ENCODE measurements around the gene BAZ1A. TPM values are rescaled to one million over a fixed set of nuclear protein-coding genes. Genes with fewer than 3 reads are reported as not detected.
A peak's percentile ranks its signal among the peaks of the same experiment; 100 is the strongest.

Gene BAZ1A
- total RNA-seq, 1 experiment from 2014 or later = 28.2 TPM

- CTCF ChIA-PET = no interaction called here
- ATAC-seq (no peak), DNase-seq (ENCODE audit: low spot score) (no peak)
- Mint-ChIP-seq H3K27ac (no peak overlapping the region), H3K36me3 (peaks cover 7% of the 10 kb centered on the region), H3K4me1 (no peaks in the 10 kb centered on the region), H3K4me3 (no peak overlapping the region), H3K9me3 (no peaks in the 10 kb centered on the region), H3K27me3 (ENCODE audit: low read depth) (no peaks in the 10 kb centered on the region)
- POLR2A ChIA-PET = no interaction called here
- TF ChIP-seq, protein P1, sequence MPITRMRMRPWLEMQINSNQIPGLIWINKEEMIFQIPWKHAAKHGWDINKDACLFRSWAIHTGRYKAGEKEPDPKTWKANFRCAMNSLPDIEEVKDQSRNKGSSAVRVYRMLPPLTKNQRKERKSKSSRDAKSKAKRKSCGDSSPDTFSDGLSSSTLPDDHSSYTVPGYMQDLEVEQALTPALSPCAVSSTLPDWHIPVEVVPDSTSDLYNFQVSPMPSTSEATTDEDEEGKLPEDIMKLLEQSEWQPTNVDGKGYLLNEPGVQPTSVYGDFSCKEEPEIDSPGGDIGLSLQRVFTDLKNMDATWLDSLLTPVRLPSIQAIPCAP (CRISPR knock-in tag; IDR thresholded peaks at IDR 0.05) = no peak
- TF ChIP-seq, protein P2, sequence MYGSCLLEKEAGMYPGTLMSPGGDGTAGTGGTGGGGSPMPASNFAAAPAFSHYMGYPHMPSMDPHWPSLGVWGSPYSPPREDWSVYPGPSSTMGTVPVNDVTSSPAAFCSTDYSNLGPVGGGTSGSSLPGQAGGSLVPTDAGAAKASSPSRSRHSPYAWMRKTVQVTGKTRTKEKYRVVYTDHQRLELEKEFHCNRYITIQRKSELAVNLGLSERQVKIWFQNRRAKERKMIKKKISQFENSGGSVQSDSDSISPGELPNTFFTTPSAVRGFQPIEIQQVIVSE (CRISPR knock-in tag; IDR thresholded peaks at IDR 0.05; ENCODE audit: borderline replicate concordance) = no peak
- no peak for TF ChIP-seq CTCF (IDR thresholded peaks at IDR 0.05)
- TF ChIP-seq HMGA2 (CRISPR knock-in tag; IDR thresholded peaks at IDR 0.05) = no peak
- TF ChIP-seq ATF1 (CRISPR knock-in tag; IDR thresholded peaks at IDR 0.05) = no peak
- no peak for TF ChIP-seq SMAD3 (CRISPR knock-in tag; IDR thresholded peaks at IDR 0.05; ENCODE audit: borderline replicate concordance)
- TF ChIP-seq ATF6 (CRISPR knock-in tag; IDR thresholded peaks at IDR 0.05) = no peak
- no peak for TF ChIP-seq FOXP1 (CRISPR knock-in tag; IDR thresholded peaks at IDR 0.05; ENCODE audit: borderline replicate concordance)
- TF ChIP-seq ZNF138 (CRISPR knock-in tag; conservative IDR thresholded peaks at IDR 0.05) = no peak
- TF ChIP-seq, protein P3, sequence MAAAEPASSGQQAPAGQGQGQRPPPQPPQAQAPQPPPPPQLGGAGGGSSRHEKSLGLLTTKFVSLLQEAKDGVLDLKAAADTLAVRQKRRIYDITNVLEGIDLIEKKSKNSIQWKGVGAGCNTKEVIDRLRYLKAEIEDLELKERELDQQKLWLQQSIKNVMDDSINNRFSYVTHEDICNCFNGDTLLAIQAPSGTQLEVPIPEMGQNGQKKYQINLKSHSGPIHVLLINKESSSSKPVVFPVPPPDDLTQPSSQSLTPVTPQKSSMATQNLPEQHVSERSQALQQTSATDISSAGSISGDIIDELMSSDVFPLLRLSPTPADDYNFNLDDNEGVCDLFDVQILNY (CRISPR knock-in tag; IDR thresholded peaks at IDR 0.05) = no peak
- TF ChIP-seq, protein P4, sequence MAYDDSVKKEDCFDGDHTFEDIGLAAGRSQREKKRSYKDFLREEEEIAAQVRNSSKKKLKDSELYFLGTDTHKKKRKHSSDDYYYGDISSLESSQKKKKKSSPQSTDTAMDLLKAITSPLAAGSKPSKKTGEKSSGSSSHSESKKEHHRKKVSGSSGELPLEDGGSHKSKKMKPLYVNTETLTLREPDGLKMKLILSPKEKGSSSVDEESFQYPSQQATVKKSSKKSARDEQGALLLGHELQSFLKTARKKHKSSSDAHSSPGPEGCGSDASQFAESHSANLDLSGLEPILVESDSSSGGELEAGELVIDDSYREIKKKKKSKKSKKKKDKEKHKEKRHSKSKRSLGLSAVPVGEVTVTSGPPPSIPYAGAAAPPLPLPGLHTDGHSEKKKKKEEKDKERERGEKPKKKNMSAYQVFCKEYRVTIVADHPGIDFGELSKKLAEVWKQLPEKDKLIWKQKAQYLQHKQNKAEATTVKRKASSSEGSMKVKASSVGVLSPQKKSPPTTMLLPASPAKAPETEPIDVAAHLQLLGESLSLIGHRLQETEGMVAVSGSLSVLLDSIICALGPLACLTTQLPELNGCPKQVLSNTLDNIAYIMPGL (CRISPR knock-in tag; IDR thresholded peaks at IDR 0.05) = no peak
- no peak for TF ChIP-seq STAT6 (CRISPR knock-in tag; conservative IDR thresholded peaks at IDR 0.05; ENCODE audit: low read depth)
- no peak for TF ChIP-seq KAT7 (CRISPR knock-in tag; IDR thresholded peaks at IDR 0.05; ENCODE audit: borderline replicate concordance)
Observed at GRCh38 chr14:34750670-34751069, 124.5 kb downstream of the BAZ1A start.

DNA sequence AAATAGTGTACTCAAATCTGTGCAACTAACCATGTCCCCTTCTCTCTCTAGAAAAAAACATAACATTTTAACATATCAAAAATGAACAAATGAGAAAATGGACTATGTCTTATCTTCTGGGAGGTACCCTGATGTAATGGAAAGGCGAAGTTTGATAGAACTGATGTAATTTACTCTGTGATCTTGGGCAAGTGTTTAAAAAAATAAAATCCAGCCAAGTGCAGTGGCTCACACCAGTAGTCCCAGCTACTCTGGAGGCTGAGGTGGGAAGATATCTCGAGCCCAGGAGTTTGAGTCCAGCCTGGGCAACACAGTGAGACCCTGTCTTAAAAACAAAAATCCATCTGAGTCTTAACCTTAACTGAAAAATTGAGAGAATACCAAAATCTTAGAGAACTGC lies 124.9 kb downstream of the BAZ1A start:
- ATAC-seq = no peak
- no peaks in the 10 kb centered on the region; the same call in 1 of the 2 replicates for H3K27me3 Mint-ChIP-seq (ENCODE audit: low read depth)
- H3K9me3 Mint-ChIP-seq = no peaks in the 10 kb centered on the region
- TF ChIP-seq CTCF (IDR thresholded peaks at IDR 0.05) = no peak
- TF ChIP-seq OVOL2 (CRISPR knock-in tag; IDR thresholded peaks at IDR 0.05; ENCODE audit: borderline replicate concordance) = no peak
- TF ChIP-seq, protein P5, sequence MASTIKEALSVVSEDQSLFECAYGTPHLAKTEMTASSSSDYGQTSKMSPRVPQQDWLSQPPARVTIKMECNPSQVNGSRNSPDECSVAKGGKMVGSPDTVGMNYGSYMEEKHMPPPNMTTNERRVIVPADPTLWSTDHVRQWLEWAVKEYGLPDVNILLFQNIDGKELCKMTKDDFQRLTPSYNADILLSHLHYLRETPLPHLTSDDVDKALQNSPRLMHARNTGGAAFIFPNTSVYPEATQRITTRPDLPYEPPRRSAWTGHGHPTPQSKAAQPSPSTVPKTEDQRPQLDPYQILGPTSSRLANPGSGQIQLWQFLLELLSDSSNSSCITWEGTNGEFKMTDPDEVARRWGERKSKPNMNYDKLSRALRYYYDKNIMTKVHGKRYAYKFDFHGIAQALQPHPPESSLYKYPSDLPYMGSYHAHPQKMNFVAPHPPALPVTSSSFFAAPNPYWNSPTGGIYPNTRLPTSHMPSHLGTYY (CRISPR knock-in tag; IDR thresholded peaks at IDR 0.05) = no peak
- no peak for TF ChIP-seq NR3C1 (CRISPR knock-in tag; conservative IDR thresholded peaks at IDR 0.05; ENCODE audit: low read depth)
- TF ChIP-seq, protein P6, sequence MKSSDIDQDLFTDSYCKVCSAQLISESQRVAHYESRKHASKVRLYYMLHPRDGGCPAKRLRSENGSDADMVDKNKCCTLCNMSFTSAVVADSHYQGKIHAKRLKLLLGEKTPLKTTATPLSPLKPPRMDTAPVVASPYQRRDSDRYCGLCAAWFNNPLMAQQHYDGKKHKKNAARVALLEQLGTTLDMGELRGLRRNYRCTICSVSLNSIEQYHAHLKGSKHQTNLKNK (CRISPR knock-in tag; IDR thresholded peaks at IDR 0.05) = no peak
- no peak for TF ChIP-seq GRHL2 (CRISPR knock-in tag; IDR thresholded peaks at IDR 0.05; ENCODE audit: insufficient replicate concordance, severe bottlenecking)
- TF ChIP-seq ZNF671 (CRISPR knock-in tag; IDR thresholded peaks at IDR 0.05) = no peak
- POLR2A ChIA-PET = no interaction called here
- CTCF ChIA-PET = no interaction called here
- peaks cover 5% of the 10 kb centered on the region for H3K36me3 Mint-ChIP-seq
- no peak overlapping the region for H3K4me3 Mint-ChIP-seq
- DNase-seq (ENCODE audit: low spot score) = no peak
- peak overlapping the region; percentile 1; the same call in 1 of the 2 replicates for H3K27ac Mint-ChIP-seq
- no peaks in the 10 kb centered on the region for H3K4me1 Mint-ChIP-seq

Measured in WTC11 (cell line).